BLaER1 treated with 17β-estradiol and CSF1 and Interleukin-3, amounts not matched to agents 10 nM and 100 nM (cell line): ENCODE data around the gene PPP3R1.

Source experiments
- H3K27ac ChIP-seq, 11 experiments: shearing (Covaris generic); formaldehyde crosslinking; 2 replicates each; pipeline ENCODE4 v1.8.1; 2022
- H3K27me3 ChIP-seq, 11 experiments: shearing (Covaris generic); formaldehyde crosslinking; 2 replicates each; pipeline ENCODE4 v1.8.1; 2022
- H3K36me3 ChIP-seq, 11 experiments: shearing (Covaris generic); formaldehyde crosslinking; 2 replicates each; pipeline ENCODE4 v1.8.1; 2022
- H3K4me1 ChIP-seq, 10 experiments: shearing (Covaris generic); formaldehyde crosslinking; 2 replicates each; pipeline ENCODE4 v1.8.1; 2022
- H3K4me2 ChIP-seq, 11 experiments: shearing (Covaris generic); formaldehyde crosslinking; 2 replicates each; pipeline ENCODE4 v1.8.1; 2022
- H3K4me3 ChIP-seq, 10 experiments: shearing (Covaris generic); formaldehyde crosslinking; 2 replicates each; pipeline ENCODE4 v1.8.1; 2022
- H3K9ac ChIP-seq, 11 experiments: shearing (Covaris generic); formaldehyde crosslinking; 2 replicates each; pipeline ENCODE4 v1.8.1; 2022
- H3K9me3 ChIP-seq, 11 experiments: shearing (Covaris generic); formaldehyde crosslinking; replicated peaks in 1 of 11; 2 replicates each; pipeline ENCODE4 v1.8.1; 2022
- H4K20me1 ChIP-seq, 11 experiments: shearing (Covaris generic); formaldehyde crosslinking; 2 replicates each; pipeline ENCODE4 v1.8.1; 2022
- Cebpa-rat ChIP-seq, 11 experiments: shearing (Covaris generic); IDR thresholded peaks; 2 replicates each; pipeline ENCODE4 v1.8.1; 2022

The PPP3R1 gene

DNA sequence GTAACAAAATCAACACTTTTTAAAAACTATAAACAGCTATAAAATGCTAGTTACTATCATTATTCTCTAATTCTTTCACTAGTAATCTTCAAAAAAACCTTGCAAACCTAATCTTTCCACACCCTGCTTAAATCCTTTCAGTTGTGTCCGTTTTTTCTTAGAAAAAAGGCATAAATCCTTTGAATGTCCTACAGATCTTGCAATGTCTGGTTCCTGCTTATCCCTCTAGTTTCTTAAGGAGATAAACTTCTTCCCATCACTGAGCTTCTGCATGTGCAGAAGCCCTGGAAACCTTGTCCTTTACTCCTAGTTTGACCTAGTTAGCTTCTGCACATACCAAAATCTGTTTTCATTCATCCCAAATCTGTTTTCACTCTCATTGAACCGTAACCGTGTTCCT lies 95.9 kb downstream of the PPP3R1 start:
- peak overlapping the region; percentile 90 to 99 (median 93); a peak in 20 of 22 replicates for H3K27ac ChIP-seq

DNA sequence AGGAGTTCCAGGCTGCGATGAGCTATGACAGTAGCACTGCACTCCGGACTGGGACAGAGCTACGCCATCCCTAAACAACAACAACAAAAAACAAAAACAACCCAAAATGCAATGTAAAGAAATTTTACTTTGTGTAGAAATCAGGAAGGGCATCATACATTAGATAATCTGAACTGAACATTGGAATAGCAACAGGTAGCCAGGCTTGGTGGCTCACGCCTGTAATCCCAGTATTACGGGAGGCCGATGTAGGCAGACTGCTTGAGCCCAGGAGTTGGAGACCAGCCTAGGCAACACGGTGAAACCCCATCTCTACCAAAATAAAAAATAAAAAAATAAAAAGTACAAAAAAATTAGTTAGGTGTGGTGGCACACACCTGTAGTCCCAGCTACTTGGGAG lies 96.7 kb downstream of the PPP3R1 start:
- Histone ChIP-seq H3K4me1 (peaks cover 54 to 68% (median 62%) of the 10 kb centered on the region in 10 experiments), H3K36me3 (peaks cover 4 to 27% (median 15%) of the 10 kb centered on the region in 11 experiments; a peak in 21 of 22 replicates), H3K4me2 (peak overlapping the region; percentile 73 to 99 (median 87)), H3K27me3 (no peaks in the 10 kb centered on the region), H3K9me3 (no peaks in the 10 kb centered on the region), H3K4me3 (peak overlapping the region in 7 of 10 experiments; percentile 81 to 98 (median 93); a peak in 7 of 20 replicates), H3K27ac (no peak overlapping the region), H3K9ac (peak overlapping the region in 6 of 11 experiments; percentile 86 to 95 (median 92); a peak in 5 of 22 replicates), H4K20me1 (peaks cover 0 to 25% (median 0%) of the 10 kb centered on the region in 11 experiments; a peak in 8 of 22 replicates)
- TF ChIP-seq Cebpa-rat (IDR thresholded peaks at IDR 0.05) = no peak

More for the DNA sequence above, 95.9 kb downstream of the PPP3R1 start:
- Histone ChIP-seq H3K36me3 (peaks cover 12 to 35% (median 23%) of the 10 kb centered on the region in 11 experiments), H3K4me3 (peak overlapping the region; percentile 77 to 98 (median 92)), H4K20me1 (peaks cover 0 to 33% (median 0%) of the 10 kb centered on the region in 11 experiments; a peak in 8 of 22 replicates), H3K4me2 (peak overlapping the region; percentile 73 to 99 (median 87)), H3K9me3 (no peaks in the 10 kb centered on the region), H3K9ac (peak overlapping the region; percentile 86 to 99 (median 93)), H3K27me3 (no peaks in the 10 kb centered on the region), H3K4me1 (peaks cover 46 to 60% (median 54%) of the 10 kb centered on the region in 10 experiments)
- no peak for TF ChIP-seq Cebpa-rat (IDR thresholded peaks at IDR 0.05)

DNA sequence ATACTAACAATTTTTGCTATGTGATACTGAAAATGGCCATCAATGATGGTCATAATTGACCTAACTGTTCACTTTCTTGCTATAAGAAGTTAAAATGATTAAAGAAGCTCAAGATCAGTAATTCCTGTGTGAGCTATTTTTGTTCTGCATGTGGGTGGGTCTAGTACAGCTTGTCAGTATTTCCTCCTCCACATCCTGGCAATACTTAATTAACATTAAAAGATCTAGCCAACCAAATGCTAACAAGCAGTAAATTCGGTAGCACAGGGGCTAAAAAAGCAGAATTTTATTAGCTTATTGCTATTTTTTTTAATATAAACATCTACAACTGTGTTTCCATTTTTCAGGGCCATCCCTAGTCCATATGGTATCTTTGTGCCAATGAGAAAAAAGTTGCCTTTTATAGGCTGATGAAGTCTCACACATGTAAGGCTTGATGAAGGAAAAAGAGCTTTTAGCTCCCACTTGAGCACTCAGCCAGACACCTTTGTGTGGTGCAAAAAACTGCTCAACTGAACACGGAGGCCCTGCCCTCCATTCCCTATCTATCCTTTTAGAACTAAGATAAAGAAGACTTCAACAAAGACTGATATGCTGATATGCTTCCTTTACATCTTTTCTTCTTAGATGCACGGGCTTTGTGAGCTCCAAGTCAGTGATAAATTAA lies 99.5 kb downstream of the PPP3R1 start:
- H4K20me1 ChIP-seq = no peaks in the 10 kb centered on the region
- no peaks in the 10 kb centered on the region for H3K9me3 ChIP-seq
- H3K27me3 ChIP-seq = no peaks in the 10 kb centered on the region
- peaks cover 46 to 58% (median 50%) of the 10 kb centered on the region in 10 experiments for H3K4me1 ChIP-seq
- H3K36me3 ChIP-seq = peaks cover 0 to 17% (median 8%) of the 10 kb centered on the region in 11 experiments; a peak in 9 of 22 replicates
- peak overlapping the region in 1 of 10 experiments; percentile 31; a peak in 2 of 20 replicates for H3K4me3 ChIP-seq
- TF ChIP-seq Cebpa-rat (IDR thresholded peaks at IDR 0.05) = no peak
- peak overlapping the region; percentile 64 to 88 (median 80) for H3K4me2 ChIP-seq
- peak overlapping the region in 8 of 11 experiments; percentile 1 to 41 (median 36); a peak in 13 of 22 replicates for H3K27ac ChIP-seq
- peak overlapping the region in 6 of 11 experiments; percentile 1 to 42 (median 13); a peak in 5 of 22 replicates for H3K9ac ChIP-seq

DNA sequence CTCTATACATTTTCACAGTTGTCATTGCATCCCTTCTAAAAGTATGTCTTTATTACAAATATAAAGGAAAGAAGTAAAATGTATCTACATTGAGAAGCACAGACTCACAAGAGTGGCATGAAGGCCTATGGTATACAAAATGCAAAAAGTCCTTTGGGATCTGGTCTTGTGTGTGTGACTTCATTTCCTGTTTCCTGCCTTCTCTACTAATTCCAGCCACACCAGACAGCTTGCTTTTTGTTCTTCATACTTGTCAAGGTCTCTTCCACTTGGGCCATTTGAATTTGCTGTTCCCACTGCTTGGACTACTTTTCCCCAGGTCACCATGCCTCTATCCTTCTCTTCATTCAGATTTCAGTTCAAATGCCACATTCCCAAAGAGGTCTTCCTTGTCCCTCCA lies 101.3 kb downstream of the PPP3R1 start:
- peak overlapping the region; percentile 64 to 88 (median 80) for H3K4me2 ChIP-seq
- TF ChIP-seq Cebpa-rat (IDR thresholded peaks at IDR 0.05) = no peak

DNA sequence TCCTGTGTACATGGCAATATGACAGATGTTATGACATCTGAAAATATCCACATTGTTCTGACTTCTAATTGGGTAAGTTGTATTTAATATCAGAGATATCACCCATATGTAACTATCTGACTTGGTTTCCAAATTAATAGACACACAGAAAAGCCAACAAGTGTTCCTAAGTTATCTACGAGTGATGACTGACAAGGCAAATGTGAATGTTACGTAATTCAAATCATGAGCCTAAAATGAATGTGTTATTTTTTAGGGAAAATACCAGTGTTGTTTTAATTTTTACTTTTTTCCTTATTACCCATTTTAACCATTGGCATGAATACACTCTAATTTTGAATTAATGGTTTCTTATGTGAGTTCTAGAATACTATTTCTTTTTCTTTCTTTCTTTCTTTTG lies 110.5 kb downstream of the PPP3R1 start:
- Histone ChIP-seq H4K20me1 (no peaks in the 10 kb centered on the region), H3K36me3 (peaks cover 41 to 78% (median 59%) of the 10 kb centered on the region in 11 experiments), H3K4me2 (no peak overlapping the region), H3K9me3 (no peaks in the 10 kb centered on the region), H3K4me3 (no peak overlapping the region), H3K27ac (no peak overlapping the region), H3K27me3 (no peaks in the 10 kb centered on the region), H3K4me1 (no peaks in the 10 kb centered on the region), H3K9ac (no peak overlapping the region)
- 0 out of 22 replicates have a peak, but pooled peaks of 1 of the 11 experiments have one; percentile 36 for TF ChIP-seq Cebpa-rat (IDR thresholded peaks at IDR 0.05)

More for the DNA sequence above, 101.3 kb downstream of the PPP3R1 start:
- H3K9me3 ChIP-seq = no peaks in the 10 kb centered on the region
- 0 out of 22 replicates have a peak overlapping the region, but pooled peaks of 1 of the 11 experiments have one; percentile 8 for H3K9ac ChIP-seq
- H4K20me1 ChIP-seq = no peaks in the 10 kb centered on the region
- 0 out of 20 replicates have a peak overlapping the region, but pooled peaks of 1 of the 10 experiments have one; percentile 0 for H3K4me3 ChIP-seq
- H3K27ac ChIP-seq = peak overlapping the region in 8 of 11 experiments; percentile 1 to 34 (median 16); a peak in 3 of 22 replicates
- H3K27me3 ChIP-seq = no peaks in the 10 kb centered on the region
- H3K4me1 ChIP-seq = peaks cover 39 to 53% (median 44%) of the 10 kb centered on the region in 10 experiments
- H3K36me3 ChIP-seq = peaks cover 0 to 17% (median 8%) of the 10 kb centered on the region in 11 experiments; a peak in 10 of 22 replicates

DNA sequence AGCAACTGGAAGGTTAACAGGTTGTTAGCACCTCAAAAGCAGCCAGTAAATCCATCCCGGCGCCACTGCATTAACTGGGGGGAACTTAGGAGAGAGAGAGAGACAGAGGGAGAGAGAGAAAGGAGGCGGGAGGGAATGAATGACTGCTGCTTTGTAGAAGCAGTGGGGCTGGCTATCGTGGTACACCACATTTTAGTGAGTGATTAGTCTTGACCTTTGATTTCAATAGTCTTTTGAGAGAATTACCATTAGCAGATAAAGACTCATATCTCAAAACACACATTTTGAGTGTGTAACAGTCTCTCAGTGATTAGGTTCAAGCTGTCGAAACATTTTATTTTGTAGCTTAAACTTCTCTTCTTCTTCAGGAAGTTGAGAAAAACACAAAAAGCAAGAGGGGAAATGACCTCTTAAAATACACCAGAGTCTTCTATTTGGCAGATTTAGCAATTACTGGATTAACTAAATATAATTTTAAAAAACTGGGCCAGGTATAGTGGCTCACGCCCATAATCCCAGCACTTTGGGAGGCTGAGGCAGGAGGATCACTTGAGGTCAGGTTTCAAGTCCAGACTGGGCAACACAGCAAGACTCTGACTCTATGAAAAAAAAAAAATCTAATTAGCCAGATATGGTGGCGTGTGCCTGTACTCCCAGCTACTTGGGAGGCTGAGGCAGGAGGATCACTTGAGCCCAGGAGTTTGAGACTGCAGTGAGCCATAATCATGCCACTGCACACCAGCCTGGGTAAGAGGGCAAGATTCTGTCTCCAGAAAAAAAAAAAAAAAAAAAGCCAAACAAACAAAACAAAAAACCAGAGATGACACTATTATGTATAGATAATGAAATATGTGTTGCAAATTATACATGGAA lies 116.6 kb downstream of the PPP3R1 start:
- no peak overlapping the region for H3K4me2 ChIP-seq
- peaks cover 40 to 94% (median 62%) of the 10 kb centered on the region in 11 experiments for H3K36me3 ChIP-seq
- no peaks in the 10 kb centered on the region for H3K9me3 ChIP-seq
- H3K4me1 ChIP-seq = peaks cover 0 to 4% (median 0%) of the 10 kb centered on the region in 10 experiments; a peak in 2 of 20 replicates
- no peaks in the 10 kb centered on the region for H4K20me1 ChIP-seq
- H3K4me3 ChIP-seq = no peak overlapping the region
- H3K9ac ChIP-seq = no peak overlapping the region
- TF ChIP-seq Cebpa-rat (IDR thresholded peaks at IDR 0.05) = no peak
- no peaks in the 10 kb centered on the region for H3K27me3 ChIP-seq
- no peak overlapping the region for H3K27ac ChIP-seq

DNA sequence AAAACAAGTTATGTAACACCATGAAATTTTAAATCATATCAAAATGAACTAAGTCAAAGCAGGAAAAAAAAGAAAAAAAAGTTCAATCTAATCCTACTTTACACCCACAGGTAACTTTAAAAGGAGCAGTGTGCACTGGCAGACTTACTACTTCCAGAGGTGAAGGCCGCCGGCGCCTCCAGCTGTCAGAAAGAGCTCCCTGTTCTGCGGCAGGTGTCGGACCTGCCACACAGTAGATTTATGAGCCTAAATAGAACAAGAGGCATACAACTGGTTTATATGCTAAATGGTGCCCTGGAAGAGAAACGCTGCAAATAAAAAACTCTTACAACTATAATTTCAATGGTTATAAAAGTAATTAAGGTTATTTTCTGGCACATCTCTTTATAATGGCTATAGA lies 117.8 kb downstream of the PPP3R1 start:
- no peaks in the 10 kb centered on the region for H4K20me1 ChIP-seq
- H3K27me3 ChIP-seq = no peaks in the 10 kb centered on the region
- no peak overlapping the region for H3K9ac ChIP-seq
- H3K9me3 ChIP-seq = no peaks in the 10 kb centered on the region
- peaks cover 36 to 87% (median 56%) of the 10 kb centered on the region in 11 experiments for H3K36me3 ChIP-seq
- no peak for TF ChIP-seq Cebpa-rat (IDR thresholded peaks at IDR 0.05)
- H3K4me3 ChIP-seq = no peak overlapping the region
- H3K27ac ChIP-seq = no peak overlapping the region
- no peak overlapping the region for H3K4me2 ChIP-seq
- H3K4me1 ChIP-seq = peaks cover 0 to 4% (median 0%) of the 10 kb centered on the region in 10 experiments; a peak in 2 of 20 replicates

DNA sequence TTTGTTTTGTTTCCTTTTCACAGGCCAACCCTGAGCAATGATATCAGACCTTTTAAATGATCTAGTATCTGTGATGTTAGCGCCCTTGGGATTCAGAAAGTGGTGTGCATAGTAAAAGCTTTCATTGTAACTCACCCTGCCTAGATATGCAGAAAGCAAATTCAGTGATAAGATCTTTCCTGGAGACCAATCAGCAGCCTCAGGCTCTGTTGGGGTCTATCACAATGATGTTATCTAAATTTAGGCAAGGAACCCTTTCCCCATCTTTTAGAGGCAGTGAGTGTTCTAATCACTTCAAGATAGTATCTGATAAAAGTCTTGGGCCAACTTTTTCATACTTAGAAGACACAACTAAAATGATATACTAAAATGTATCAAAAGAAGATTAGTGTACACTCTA lies 118.2 kb downstream of the PPP3R1 start:
- Histone ChIP-seq H3K4me3 (no peak overlapping the region), H3K4me1 (peaks cover 0 to 4% (median 0%) of the 10 kb centered on the region in 10 experiments; a peak in 2 of 20 replicates), H3K4me2 (no peak overlapping the region), H3K36me3 (peaks cover 34 to 85% (median 53%) of the 10 kb centered on the region in 11 experiments), H3K27me3 (no peaks in the 10 kb centered on the region), H3K9ac (no peak overlapping the region), H3K9me3 (no peaks in the 10 kb centered on the region), H4K20me1 (no peaks in the 10 kb centered on the region), H3K27ac (no peak overlapping the region)
- no peak for TF ChIP-seq Cebpa-rat (IDR thresholded peaks at IDR 0.05)
